T-helper 9 cell (primary cell): ENCODE data around the gene PLXNA2.

ENCODE experiments used
- DNase-seq: peaks from one replicate; pipeline ENCODE4 v3.0.0-alpha.2; 2020

PLXNA2 gene

DNA sequence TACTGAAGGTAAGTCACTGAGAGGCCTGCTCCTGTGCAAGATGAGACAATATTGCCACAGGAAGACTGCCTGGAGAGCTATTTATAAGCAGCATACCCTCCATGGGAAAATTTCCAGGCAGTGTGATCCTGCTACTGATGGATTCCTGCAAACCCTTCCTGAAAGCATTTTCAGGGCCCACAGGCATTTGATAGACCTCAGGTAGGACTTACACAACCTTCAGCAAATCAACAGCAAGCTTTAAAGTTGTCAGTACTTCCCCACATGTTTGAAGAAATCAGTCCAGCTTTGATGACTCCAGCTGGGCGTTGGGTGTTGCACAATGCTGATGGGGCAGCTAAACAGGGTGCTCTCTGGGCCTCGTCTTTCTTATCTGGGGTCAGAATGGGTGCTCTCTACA is 108.8 kb downstream of the PLXNA2 start:
- no peak for DNase-seq

DNA sequence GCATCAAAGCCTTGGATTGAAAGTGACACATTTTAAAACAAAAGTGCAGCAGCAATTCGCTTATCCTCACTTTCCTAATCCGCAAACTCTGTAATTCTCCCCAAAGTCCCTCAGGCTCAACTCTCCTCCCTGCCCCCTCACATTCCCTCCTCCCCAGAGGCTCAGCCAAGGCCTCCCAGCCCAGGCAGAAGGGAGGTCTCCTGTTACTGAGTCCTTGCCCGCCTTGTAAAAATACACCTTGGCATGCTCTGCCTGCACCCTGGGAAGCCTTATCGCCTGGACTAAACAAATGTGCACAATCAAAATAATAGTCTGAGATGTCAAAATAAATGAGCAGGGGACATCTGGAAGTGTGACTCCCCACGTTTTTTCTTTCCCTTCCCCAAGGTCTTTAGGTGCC is 109.7 kb downstream of the PLXNA2 start:
- no peak for DNase-seq

DNA sequence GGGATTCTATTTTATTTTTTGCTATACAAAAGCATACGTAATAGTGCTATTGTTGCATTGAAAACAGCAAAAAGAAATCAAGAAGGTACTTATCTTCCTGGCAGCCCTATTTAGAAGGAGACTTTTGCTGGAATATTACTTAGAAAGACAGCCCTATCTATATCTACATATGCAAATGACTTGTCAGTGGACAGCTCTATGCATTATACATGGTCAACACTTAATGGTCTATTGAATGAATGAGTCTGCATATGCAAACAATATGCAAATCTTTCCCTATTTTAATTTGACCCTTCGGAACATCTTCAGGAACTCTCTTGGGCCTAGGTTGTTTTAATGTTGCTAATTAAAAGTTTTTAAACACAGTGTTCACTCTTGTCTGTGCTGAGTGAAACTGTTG is 110.8 kb downstream of the PLXNA2 start:
- no peak for DNase-seq

GRCh38 chr1:208132287-208132882 is 111.8 kb downstream of the PLXNA2 start:
- DNase-seq = peak; percentile 31

DNA sequence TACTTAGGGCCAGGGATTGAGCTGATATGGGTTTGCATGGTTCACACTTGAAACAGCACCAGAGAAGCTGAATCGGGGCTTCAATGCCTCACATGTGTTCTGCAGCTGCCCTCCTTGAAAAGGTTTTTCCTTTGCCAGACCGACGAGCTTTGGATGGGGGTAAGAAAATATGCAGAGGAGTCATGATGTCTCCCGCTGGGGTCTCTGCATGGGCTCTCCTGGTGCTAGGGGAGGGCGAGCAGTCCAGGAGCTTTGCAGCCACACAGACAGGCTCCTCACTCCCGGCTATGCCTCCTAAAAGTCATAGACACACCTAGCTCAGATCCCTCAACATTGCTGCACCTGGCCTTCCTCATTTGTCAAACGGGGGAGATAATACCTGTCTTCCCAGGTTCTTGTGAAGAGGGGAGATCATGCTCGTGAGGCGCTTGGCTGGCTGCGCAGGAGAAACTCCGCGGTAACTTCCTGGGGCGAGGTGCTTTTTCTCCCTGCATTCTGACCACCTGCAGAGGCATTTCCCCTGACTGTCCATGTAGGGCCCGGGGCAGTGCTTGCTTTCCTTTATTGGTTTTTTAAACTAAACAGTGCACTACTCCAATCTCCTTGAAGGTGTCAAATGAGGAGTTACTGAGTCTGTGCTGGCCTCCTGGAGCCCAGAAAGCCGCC is 112.4 kb downstream of the PLXNA2 start:
- no peak for DNase-seq

DNA sequence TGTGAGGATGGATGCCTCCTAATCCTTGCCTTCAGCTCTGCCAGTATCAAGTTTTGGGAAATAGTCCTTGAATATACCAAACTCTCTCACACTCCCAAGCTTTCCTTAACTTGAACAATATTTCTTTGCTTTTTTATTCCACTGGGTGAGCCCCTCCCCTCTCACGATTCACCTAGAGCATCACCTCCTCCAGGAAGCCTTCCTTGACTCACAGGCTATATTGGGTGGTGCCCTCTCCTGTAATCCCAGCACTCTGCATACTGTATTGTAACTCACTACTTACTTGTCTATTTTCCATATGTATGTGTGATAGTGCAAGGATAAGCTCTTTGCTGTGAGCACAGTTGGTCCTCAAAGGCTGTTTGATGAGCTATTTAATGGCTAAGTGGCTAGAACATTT is 114.7 kb downstream of the PLXNA2 start:
- no peak for DNase-seq

GRCh38 chr1:208129060-208129459 is 115.1 kb downstream of the PLXNA2 start:
- no peak for DNase-seq

- DNase-seq = no peak
Measured at GRCh38 chr1:208127792-208128529, 116.2 kb downstream of the PLXNA2 start.

GRCh38 chr1:208127284-208127683 is 116.9 kb downstream of the PLXNA2 start:
- DNase-seq = no peak

GRCh38 chr1:208126108-208126507 is 118.1 kb downstream of the PLXNA2 start:
- DNase-seq = no peak

DNA sequence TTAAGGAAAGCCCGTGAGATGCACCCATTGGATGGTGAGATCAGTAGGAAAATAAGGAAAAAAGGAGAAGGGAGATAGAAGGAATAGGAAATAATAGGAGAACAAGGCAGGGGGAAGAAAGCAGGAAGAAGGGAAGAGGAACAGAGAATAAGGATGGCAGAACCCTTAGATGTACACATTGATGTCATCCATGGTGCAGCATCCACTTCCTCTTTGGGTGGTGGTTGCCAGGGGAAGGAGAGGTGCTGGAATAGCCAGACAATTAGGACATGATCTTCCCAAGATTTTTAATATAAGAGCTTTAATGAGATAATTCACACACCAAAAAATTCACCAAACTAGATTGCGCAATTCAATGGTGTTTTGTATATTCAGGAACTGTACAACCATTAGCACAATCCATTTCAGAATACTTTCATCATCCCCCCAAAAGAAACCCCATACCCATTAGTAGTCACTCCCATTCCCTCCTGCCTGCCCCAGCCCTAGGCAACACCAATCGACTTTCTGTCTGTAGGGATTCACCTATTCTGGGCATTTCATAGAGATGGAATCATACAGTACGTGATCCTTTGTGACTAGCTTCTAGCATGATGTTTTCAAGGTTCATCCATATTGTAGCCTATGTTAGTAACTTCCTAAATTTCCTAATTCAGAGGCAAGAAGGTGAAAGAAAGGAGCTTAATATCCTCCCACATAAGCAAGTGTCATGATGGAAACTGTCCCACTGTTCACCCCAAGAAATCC is 121.4 kb downstream of the PLXNA2 start:
- no peak for DNase-seq

GRCh38 chr1:208121813-208122364 is 122.3 kb downstream of the PLXNA2 start:
- no peak for DNase-seq

GRCh38 chr1:208120431-208120790 is 123.8 kb downstream of the PLXNA2 start:
- no peak for DNase-seq

DNA sequence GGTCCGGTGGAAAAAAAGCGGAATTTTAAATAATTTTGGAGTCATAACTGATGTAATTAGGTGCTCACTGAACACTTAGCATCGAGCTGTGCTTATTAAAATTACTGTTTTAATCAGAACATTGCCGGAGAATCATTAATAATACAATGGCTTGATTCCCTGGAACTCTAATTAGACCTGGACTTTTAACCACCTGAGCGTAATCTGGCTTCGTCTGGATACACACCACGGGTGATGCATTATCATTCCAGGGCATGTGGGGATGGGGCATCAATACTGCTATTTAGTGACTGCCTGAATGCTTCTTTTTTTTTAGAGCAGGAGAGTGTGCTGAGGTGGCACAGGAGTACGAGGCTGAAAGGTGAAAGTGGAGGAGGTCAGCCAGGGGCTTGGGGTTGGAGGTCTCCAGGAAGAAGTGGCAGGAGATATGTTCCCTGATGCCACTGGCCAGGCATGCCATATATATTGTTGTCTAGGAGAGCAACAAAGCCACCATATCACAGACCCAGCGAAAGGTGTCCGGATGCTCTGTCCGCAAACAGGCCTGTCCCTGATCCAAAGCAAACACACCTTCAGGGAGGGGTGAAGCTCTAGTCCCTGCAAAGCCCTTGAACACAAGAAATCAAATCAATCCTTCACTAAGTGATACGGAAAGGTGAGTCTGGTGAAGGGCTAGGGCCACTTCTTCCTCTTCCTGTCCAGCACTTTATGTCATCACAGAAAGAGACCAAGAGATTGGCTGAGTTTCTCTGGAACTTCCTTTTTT is 125.2 kb downstream of the PLXNA2 start:
- DNase-seq = no peak

- DNase-seq = no peak
Measured at GRCh38 chr1:208118306-208118705, 125.9 kb downstream of the PLXNA2 start.

- DNase-seq = no peak
Measured at GRCh38 chr1:208117826-208118225, 126.4 kb downstream of the PLXNA2 start.

DNA sequence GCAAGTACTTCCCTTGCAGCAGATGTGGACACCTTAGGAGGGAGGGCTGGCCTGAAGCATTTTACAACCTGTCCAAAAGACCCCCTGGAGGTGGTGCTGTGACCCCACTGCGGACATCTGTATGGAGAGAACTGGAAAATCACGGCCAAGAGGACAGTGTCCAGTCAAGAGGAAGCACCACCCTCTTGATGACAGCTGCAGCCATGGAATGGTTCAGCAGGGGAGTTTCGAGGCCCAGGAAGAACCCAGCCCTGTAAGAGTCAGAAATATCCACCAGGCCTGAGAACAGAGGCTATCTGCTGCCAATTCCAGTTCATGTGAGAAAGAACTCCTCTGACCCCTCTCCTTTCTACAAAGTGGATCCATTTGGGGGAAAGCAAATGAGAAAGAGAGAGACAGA is 126.8 kb downstream of the PLXNA2 start:
- no peak for DNase-seq

GRCh38 chr1:208115924-208116640 is 128.1 kb downstream of the PLXNA2 start:
- DNase-seq = no peak

DNA sequence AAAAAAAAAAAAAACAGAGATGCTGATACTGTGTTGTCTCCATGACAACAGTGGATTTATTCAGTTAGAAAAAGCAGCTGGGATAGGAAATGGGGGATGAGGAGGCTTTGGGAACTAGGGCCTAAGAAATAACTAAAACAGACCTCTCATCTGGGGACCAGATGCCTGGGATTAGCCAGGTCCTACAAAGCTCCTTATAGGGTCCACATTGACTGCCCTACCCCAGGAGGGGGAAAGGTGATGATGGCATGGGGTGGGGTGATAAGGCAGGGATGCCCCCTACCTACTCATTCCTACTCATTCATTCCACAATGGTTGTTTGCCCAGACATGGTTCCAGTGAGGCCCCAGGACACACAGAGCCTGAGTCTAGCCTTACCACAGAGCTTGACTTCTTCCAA is 131.2 kb downstream of the PLXNA2 start:
- DNase-seq = no peak

GRCh38 chr1:208112401-208112800 is 131.8 kb downstream of the PLXNA2 start:
- DNase-seq = no peak

DNA sequence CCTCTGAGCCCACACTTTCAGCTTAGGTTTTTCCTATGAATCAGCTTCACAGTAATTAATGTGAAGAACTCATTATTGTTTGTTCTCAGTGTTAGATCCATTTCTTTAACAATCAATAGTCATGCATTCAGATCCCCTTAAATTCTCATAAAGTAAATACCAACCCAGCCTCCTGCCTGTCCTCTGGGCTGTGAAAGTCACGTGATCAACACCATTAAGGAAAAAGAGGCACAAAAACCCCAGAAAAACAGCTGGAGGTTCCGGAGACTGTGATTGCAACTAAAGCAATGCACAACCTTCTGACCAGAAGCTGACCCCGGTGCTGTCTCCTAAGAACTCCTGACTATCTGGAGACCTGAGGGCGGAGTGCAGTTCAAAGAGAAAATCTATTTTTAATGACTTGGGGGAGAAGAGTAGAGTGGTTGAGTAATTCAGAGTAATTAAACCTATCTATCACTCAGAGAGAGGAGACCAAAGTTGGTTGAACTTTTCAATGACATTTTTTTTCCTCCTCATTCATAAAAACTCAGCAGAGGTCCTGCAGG is 132.5 kb downstream of the PLXNA2 start:
- no peak for DNase-seq
